ENCODE measurements around the gene GIMAP1. TPM values are rescaled to one million over a fixed set of nuclear protein-coding genes. Genes with fewer than 3 reads are reported as not detected.

GIMAP1 gene
- polyA plus RNA-seq, 1 donor (not counting 4 experiments of a cell fraction or from before 2014, with no cell fraction given), result not detected

- FAIRE-seq (no peak), DNase-seq (ENCODE audit: low read depth, low spot score) (no peak)
- no peaks in the 10 kb centered on the region for H3K79me2 ChIP-seq (ENCODE audit: control insufficient read depth, insufficient read depth, low read length)
- TF ChIP-seq CTCF (optimal IDR thresholded peaks at IDR 0.05 in 1 of 3, IDR thresholded peaks at IDR 0.05 in 1 of 3, conservative IDR thresholded peaks at IDR 0.05 in 1 of 3; ENCODE audit: extremely low read depth in 1 of 3, insufficient read depth in 2 of 3, low read length in 3 of 3) (no peak), EZH2 (IDR thresholded peaks at IDR 0.05; ENCODE audit: low read length) (no peak)
- H3K9me1 ChIP-seq (ENCODE audit: control insufficient read depth, extremely low read depth, insufficient read depth, low read length), result no peaks in the 10 kb centered on the region
- no peaks in the 10 kb centered on the region for H3K36me3 ChIP-seq (ENCODE audit: control insufficient read depth in 2 of 2, extremely low read depth in 1 of 2, insufficient read depth in 2 of 2, low read length in 2 of 2)
- no peaks in the 10 kb centered on the region for H3K9me3 ChIP-seq (ENCODE audit: control insufficient read depth, low read depth, low read length)
- H4K20me1 ChIP-seq (ENCODE audit: control insufficient read depth, extremely low read depth, insufficient read depth, low read length), result no peaks in the 10 kb centered on the region
- no peaks in the 10 kb centered on the region for H3K27me3 ChIP-seq (ENCODE audit: control insufficient read depth, extremely low read depth, insufficient read depth, low read length)
- no peak overlapping the region for H3K4me2 ChIP-seq (ENCODE audit: control insufficient read depth, extremely low read depth, insufficient read depth, low read depth, low read length)
- H3K4me3 ChIP-seq (ENCODE audit: control insufficient read depth in 2 of 3, extremely low read depth in 1 of 3, insufficient read depth in 2 of 3, low read depth in 1 of 3, low read length in 3 of 3), result no peak overlapping the region
- H3K27ac ChIP-seq (ENCODE audit: control insufficient read depth, insufficient read depth, low read length), result no peak overlapping the region
- H3K9ac ChIP-seq (ENCODE audit: control insufficient read depth, extremely low read depth, insufficient read depth, low read length), result no peak overlapping the region
- no peaks in the 10 kb centered on the region for H3K4me1 ChIP-seq (ENCODE audit: control insufficient read depth, extremely low read depth, insufficient read depth, low read length)
- H2AFZ ChIP-seq (ENCODE audit: control insufficient read depth, low read length), result no peak overlapping the region
- dilution Hi-C loops (cut with MboI; ENCODE audit: extremely low pct_ligation_motif_present, low sequenced_read_pairs), result no loop called here
These were observed 6.1 kb downstream of the GIMAP1 start for GRCh38 chr7:150722431-150722931.

- no peaks in the 10 kb centered on the region for H3K27me3 ChIP-seq (ENCODE audit: control insufficient read depth, extremely low read depth, insufficient read depth, low read length)
These were observed 7.1 kb downstream of the GIMAP1 start for GRCh38 chr7:150723467-150723866.

More at GRCh38 chr7:150723467-150723866, 7.1 kb downstream of the GIMAP1 start:
- no peak overlapping the region for H3K4me3 ChIP-seq (ENCODE audit: control insufficient read depth in 2 of 3, extremely low read depth in 1 of 3, insufficient read depth in 2 of 3, low read depth in 1 of 3, low read length in 3 of 3)
- no peak overlapping the region for H3K27ac ChIP-seq (ENCODE audit: control insufficient read depth, insufficient read depth, low read length)
- no peaks in the 10 kb centered on the region for H3K9me3 ChIP-seq (ENCODE audit: control insufficient read depth, low read depth, low read length)
- H3K9me1 ChIP-seq (ENCODE audit: control insufficient read depth, extremely low read depth, insufficient read depth, low read length), result no peaks in the 10 kb centered on the region
- dilution Hi-C loops (cut with MboI; ENCODE audit: extremely low pct_ligation_motif_present, low sequenced_read_pairs), result no loop called here
- H3K4me1 ChIP-seq (ENCODE audit: control insufficient read depth, extremely low read depth, insufficient read depth, low read length), result no peaks in the 10 kb centered on the region
- no peak overlapping the region for H2AFZ ChIP-seq (ENCODE audit: control insufficient read depth, low read length)
- H3K4me2 ChIP-seq (ENCODE audit: control insufficient read depth, extremely low read depth, insufficient read depth, low read depth, low read length), result no peak overlapping the region
- H4K20me1 ChIP-seq (ENCODE audit: control insufficient read depth, extremely low read depth, insufficient read depth, low read length), result no peaks in the 10 kb centered on the region
- FAIRE-seq (no peak), DNase-seq (ENCODE audit: low read depth, low spot score) (no peak)
- H3K9ac ChIP-seq (ENCODE audit: control insufficient read depth, extremely low read depth, insufficient read depth, low read length), result no peak overlapping the region
- TF ChIP-seq EZH2 (IDR thresholded peaks at IDR 0.05; ENCODE audit: low read length) (no peak), CTCF (optimal IDR thresholded peaks at IDR 0.05 in 1 of 3, IDR thresholded peaks at IDR 0.05 in 1 of 3, conservative IDR thresholded peaks at IDR 0.05 in 1 of 3; ENCODE audit: extremely low read depth in 1 of 3, insufficient read depth in 2 of 3, low read length in 3 of 3) (no peak)
- H3K79me2 ChIP-seq (ENCODE audit: control insufficient read depth, insufficient read depth, low read length), result no peaks in the 10 kb centered on the region
- no peaks in the 10 kb centered on the region for H3K36me3 ChIP-seq (ENCODE audit: control insufficient read depth in 2 of 2, extremely low read depth in 1 of 2, insufficient read depth in 2 of 2, low read length in 2 of 2)

Measured in keratinocyte (primary cell).